ENCODE measurements around the gene XG. TPM values are rescaled to one million over a fixed set of nuclear protein-coding genes. Genes with fewer than 3 reads are reported as not detected.

Gene XG
- total RNA-seq, 1 donor from 2014 or later: 5.9 TPM

DNA sequence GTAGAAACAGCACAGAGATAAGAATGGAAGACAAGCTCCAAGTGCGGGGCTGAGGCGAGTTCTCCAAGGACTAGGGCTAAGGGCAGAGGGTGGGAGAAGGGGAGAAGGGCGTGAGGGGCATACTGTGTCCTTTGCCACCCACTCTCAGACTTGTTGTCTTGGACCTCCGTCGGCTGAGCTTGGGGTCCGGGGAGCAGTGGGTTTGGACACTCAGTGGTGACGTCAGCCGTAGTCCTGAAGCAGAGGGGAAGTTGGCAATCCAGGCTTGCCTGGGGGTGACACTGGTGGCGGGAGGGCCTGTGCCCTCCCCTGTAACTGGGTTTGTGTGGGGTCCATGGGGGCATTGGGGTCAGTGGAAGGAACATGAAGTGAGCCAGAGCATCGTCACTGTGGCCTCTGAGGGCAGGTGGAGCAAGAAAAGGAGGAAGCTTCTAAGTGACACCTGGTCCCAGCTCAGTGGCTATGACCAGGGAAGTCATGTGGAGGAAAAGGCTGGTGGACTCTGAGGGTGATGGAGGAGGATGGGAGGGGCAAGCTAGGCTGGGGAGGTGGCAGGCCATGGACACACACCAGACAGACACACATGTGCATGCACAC is 43.1 kb upstream of the XG start:
- TF ChIP-seq POLR2AphosphoS5 (IDR thresholded peaks at IDR 0.05; ENCODE audit: insufficient read depth in 1 of 2, low read depth in 1 of 2): no peak
- TF ChIP-seq, protein P1, sequence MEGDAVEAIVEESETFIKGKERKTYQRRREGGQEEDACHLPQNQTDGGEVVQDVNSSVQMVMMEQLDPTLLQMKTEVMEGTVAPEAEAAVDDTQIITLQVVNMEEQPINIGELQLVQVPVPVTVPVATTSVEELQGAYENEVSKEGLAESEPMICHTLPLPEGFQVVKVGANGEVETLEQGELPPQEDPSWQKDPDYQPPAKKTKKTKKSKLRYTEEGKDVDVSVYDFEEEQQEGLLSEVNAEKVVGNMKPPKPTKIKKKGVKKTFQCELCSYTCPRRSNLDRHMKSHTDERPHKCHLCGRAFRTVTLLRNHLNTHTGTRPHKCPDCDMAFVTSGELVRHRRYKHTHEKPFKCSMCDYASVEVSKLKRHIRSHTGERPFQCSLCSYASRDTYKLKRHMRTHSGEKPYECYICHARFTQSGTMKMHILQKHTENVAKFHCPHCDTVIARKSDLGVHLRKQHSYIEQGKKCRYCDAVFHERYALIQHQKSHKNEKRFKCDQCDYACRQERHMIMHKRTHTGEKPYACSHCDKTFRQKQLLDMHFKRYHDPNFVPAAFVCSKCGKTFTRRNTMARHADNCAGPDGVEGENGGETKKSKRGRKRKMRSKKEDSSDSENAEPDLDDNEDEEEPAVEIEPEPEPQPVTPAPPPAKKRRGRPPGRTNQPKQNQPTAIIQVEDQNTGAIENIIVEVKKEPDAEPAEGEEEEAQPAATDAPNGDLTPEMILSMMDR (IDR thresholded peaks at IDR 0.05): no peak
- no peak for TF ChIP-seq POLR2A (IDR thresholded peaks at IDR 0.05)
- Histone ChIP-seq H3K27me3 (no peaks in the 10 kb centered on the region), H3K36me3 (no peaks in the 10 kb centered on the region), H3K4me1 (peaks cover 73% of the 10 kb centered on the region), H3K9me3 (no peaks in the 10 kb centered on the region), H3K27ac (peak overlapping the region; percentile 38), H3K4me3 (no peak overlapping the region)
- no peak for DNase-seq (ENCODE audit: extremely low spot score in 2 of 2)
- intact Hi-C loops (cut with DNase I): no loop called here

DNA sequence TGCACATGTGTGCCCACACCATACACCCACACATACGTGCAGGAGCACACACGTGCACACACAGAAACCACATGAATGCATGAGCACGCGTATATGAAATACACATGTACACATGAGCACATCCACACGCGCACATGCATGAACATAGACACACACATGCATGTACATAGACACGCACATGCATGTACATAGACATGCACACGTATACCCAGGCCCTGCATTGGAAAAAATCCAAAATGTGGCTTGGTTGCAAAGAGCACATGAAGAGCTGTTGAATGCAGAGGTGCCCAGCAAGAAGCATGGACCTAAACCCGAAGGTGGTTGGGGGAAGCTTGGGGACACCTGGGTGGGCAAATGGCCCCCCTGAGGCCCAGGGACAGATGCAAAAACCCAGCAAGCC is 42.3 kb upstream of the XG start:
- TF ChIP-seq POLR2A (IDR thresholded peaks at IDR 0.05): no peak
- TF ChIP-seq, protein P1 (IDR thresholded peaks at IDR 0.05): no peak
- TF ChIP-seq POLR2AphosphoS5 (IDR thresholded peaks at IDR 0.05; ENCODE audit: insufficient read depth in 1 of 2, low read depth in 1 of 2): no peak
- no peak for DNase-seq (ENCODE audit: extremely low spot score in 2 of 2)
- Histone ChIP-seq H3K4me1 (peaks cover 65% of the 10 kb centered on the region), H3K27ac (peak overlapping the region; percentile 55), H3K36me3 (no peaks in the 10 kb centered on the region), H3K9me3 (no peaks in the 10 kb centered on the region), H3K27me3 (no peaks in the 10 kb centered on the region), H3K4me3 (peak overlapping the region; percentile 1 to 22)
- intact Hi-C loops (cut with DNase I): no loop called here

DNA sequence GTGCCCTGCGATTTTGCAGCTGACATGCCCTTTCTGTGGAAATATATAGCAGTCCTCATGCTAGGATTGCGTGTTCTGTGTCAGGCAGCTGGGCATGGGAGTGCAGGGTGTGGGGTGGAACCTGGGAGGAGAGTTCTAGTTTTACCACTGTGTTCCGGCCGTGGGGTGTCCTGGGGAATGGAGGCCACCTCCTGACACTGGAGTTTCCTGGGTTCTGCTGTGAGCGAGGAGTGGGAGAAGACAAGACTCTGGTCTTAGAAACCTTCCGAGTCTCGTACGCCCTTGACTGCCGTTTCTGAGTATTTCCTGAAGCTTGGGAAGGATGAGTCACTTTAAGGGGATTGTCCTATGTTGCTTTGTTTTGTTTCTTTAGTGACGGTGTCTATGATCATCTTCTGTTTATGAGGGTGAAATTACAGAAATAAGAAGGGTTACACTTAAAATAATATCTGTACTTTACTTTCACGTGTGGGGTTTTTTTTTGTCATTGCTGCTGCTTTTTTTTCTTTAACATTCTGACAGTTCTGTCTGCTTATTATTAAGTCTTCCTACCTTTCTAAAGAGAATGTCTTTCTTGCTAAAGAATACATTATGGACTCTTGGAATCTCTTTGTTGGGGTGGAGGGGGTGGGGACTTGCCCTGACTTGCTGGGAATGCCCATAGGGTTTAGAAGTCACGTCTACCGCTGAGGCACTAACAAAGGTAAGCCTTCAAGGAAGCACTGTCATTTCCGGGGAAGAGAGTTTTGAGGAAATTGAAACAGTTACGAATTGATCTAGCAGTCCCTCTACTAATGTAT is 41.6 kb upstream of the XG start:
- H3K27me3 ChIP-seq: no peaks in the 10 kb centered on the region
- peak overlapping the region; percentile 1 to 22 for H3K4me3 ChIP-seq
- no peaks in the 10 kb centered on the region for H3K36me3 ChIP-seq
- TF ChIP-seq, protein P1 (IDR thresholded peaks at IDR 0.05): no peak
- TF ChIP-seq POLR2AphosphoS5 (IDR thresholded peaks at IDR 0.05; ENCODE audit: insufficient read depth in 1 of 2, low read depth in 1 of 2) (peak in 1 of 2 donors; percentile 28), POLR2A (IDR thresholded peaks at IDR 0.05) (no peak)
- peaks cover 58% of the 10 kb centered on the region for H3K4me1 ChIP-seq
- no peaks in the 10 kb centered on the region for H3K9me3 ChIP-seq
- intact Hi-C loops (cut with DNase I): no loop called here
- peak overlapping the region; percentile 55 for H3K27ac ChIP-seq
- DNase-seq (ENCODE audit: extremely low spot score in 2 of 2): no peak

DNA sequence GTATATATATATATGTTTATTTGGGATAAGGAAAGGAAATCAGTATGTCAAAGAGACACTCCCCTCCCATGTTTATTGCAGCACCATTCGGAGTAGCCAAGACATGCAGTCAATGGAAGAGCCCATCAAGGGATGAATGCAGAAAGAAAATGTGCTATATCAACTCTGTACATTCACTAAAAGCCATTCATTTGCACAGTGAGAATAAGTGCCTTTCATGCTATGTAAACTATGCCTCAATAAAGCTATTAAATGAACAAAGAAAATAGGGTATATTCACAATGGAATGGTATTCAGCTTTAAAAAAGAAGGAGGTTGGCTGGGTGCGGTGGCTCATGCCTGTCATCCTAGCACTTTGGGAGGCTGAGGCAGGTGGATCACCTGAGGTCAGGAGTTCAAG is 40.4 kb upstream of the XG start:
- no peak for DNase-seq (ENCODE audit: extremely low spot score in 2 of 2)
- no peak overlapping the region for H3K4me3 ChIP-seq
- TF ChIP-seq, protein P1 (IDR thresholded peaks at IDR 0.05): no peak
- TF ChIP-seq POLR2A (IDR thresholded peaks at IDR 0.05) (no peak), POLR2AphosphoS5 (IDR thresholded peaks at IDR 0.05; ENCODE audit: insufficient read depth in 1 of 2, low read depth in 1 of 2) (no peak)
- intact Hi-C loops (cut with DNase I): no loop called here
- no peak overlapping the region for H3K27ac ChIP-seq
- peaks cover 46% of the 10 kb centered on the region for H3K4me1 ChIP-seq
- H3K36me3 ChIP-seq: peaks cover 0 to 4% of the 10 kb centered on the region in 2 donors
- no peaks in the 10 kb centered on the region for H3K27me3 ChIP-seq
- no peaks in the 10 kb centered on the region for H3K9me3 ChIP-seq

DNA sequence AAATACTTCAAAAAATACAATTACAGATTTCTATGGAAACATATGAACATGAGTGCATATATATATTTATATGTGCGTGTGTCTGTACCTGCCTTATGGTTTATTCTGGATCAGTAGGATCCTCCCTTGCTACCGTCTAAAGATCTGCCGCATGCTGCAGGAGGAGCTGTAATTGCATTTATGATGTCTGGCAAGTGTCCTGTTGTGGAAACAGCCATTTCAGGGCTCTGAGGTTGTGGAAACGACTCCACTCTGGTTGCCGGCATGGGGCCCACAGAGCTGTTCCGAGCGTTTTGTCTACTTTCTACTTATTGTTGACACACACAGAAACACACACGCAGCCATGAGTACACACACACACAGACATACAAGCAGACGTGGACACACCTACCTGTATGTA is 39.4 kb upstream of the XG start:
- Histone ChIP-seq H3K4me1 (peaks cover 36% of the 10 kb centered on the region), H3K36me3 (peaks cover 0 to 10% of the 10 kb centered on the region in 2 donors), H3K27me3 (no peaks in the 10 kb centered on the region), H3K27ac (no peak overlapping the region), H3K4me3 (no peak overlapping the region), H3K9me3 (no peaks in the 10 kb centered on the region)
- TF ChIP-seq POLR2A (IDR thresholded peaks at IDR 0.05): no peak
- TF ChIP-seq, protein P1 (IDR thresholded peaks at IDR 0.05): no peak
- no peak for TF ChIP-seq POLR2AphosphoS5 (IDR thresholded peaks at IDR 0.05; ENCODE audit: insufficient read depth in 1 of 2, low read depth in 1 of 2)
- DNase-seq (ENCODE audit: extremely low spot score in 2 of 2): no peak
- intact Hi-C loops (cut with DNase I): no loop called here
